Body of pancreas (tissue), 4 donors: ENCODE measurements around the gene GUCA2A.

Experiments
- POLR2A ChIP-seq, 3 donors: fragments of 450-650 bp; IDR thresholded peaks; one replicate each; pipeline ENCODE4 v1.6.1; 2016; ENCODE audit warnings: antibody characterized with exemption in 3 of 3, mild to moderate bottlenecking in 2 of 3
- TF ChIP-seq, protein P1 (sequence below), 7 experiments: fragments of 450-650 bp in 4 of 7; fragments of 200-600 bp in 3 of 7; sonication (generic) in 3 of 7; IDR thresholded peaks; one replicate each; pipeline ENCODE4 v1.5.1; 2016 to 2019; ENCODE audit warnings: antibody characterized with exemption in 7 of 7

- TF ChIP-seq, protein P1, sequence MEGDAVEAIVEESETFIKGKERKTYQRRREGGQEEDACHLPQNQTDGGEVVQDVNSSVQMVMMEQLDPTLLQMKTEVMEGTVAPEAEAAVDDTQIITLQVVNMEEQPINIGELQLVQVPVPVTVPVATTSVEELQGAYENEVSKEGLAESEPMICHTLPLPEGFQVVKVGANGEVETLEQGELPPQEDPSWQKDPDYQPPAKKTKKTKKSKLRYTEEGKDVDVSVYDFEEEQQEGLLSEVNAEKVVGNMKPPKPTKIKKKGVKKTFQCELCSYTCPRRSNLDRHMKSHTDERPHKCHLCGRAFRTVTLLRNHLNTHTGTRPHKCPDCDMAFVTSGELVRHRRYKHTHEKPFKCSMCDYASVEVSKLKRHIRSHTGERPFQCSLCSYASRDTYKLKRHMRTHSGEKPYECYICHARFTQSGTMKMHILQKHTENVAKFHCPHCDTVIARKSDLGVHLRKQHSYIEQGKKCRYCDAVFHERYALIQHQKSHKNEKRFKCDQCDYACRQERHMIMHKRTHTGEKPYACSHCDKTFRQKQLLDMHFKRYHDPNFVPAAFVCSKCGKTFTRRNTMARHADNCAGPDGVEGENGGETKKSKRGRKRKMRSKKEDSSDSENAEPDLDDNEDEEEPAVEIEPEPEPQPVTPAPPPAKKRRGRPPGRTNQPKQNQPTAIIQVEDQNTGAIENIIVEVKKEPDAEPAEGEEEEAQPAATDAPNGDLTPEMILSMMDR (IDR thresholded peaks at IDR 0.05): no peak
- TF ChIP-seq POLR2A (IDR thresholded peaks at IDR 0.05): no peak
Measured at GRCh38 chr1:42145764-42146625, 18.6 kb downstream of the GUCA2A start.
